ENCODE measurements around the gene METTL24.
"Not testable (repeated sequence)": the region's sequence is repeated elsewhere in the genome, so short reads cannot be mapped to it uniquely, and the experiment has no call there.

METTL24 gene

GRCh38 chr6:110239526-110240274 is 118.4 kb downstream of the METTL24 start:
- no peak overlapping the region for H3K4me3 ChIP-seq (ENCODE audit: low read length)
- no peak for DNase-seq (ENCODE audit: low read depth, low spot score)

DNA sequence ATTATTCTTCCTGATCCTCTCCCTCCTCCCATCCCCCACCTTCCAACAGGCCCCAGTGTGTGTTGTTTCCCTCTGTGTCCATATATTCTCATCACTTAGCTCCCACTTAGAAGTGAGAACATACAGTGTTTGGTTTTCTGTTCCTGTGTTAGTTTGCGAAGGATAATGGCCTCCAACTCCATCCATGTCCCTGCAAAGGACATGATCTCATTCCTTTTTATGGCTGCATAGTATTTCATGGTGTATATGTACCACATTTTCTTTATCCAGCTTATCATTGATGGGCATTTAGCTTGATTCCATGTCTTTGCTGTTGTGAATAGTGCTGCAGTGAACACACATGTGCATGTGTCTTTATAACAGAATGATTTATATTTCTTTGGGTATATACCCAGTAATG is 122.1 kb downstream of the METTL24 start:
- not testable (repeated sequence) for DNase-seq (ENCODE audit: low read depth, low spot score); H3K4me3 ChIP-seq (ENCODE audit: low read length)

- no peak overlapping the region for H3K4me3 ChIP-seq (ENCODE audit: low read length)
These were observed 124.3 kb downstream of the METTL24 start for GRCh38 chr6:110233770-110234374.

GRCh38 chr6:110232450-110232849 is 125.7 kb downstream of the METTL24 start:
- H3K4me3 ChIP-seq (ENCODE audit: low read length) = no peak overlapping the region
- no peak for DNase-seq (ENCODE audit: low read depth, low spot score)

More at GRCh38 chr6:110233770-110234374, 124.3 kb downstream of the METTL24 start:
- peak; percentile 39 for DNase-seq (ENCODE audit: low read depth, low spot score)

GRCh38 chr6:110226261-110226660 is 131.9 kb downstream of the METTL24 start:
- no peak overlapping the region for H3K4me3 ChIP-seq (ENCODE audit: low read length)
- DNase-seq (ENCODE audit: low read depth, low spot score) = no peak

GRCh38 chr6:110221738-110222137 is 136.4 kb downstream of the METTL24 start:
- no peak for DNase-seq (ENCODE audit: low read depth, low spot score)
- no peak overlapping the region for H3K4me3 ChIP-seq (ENCODE audit: low read length)

DNA sequence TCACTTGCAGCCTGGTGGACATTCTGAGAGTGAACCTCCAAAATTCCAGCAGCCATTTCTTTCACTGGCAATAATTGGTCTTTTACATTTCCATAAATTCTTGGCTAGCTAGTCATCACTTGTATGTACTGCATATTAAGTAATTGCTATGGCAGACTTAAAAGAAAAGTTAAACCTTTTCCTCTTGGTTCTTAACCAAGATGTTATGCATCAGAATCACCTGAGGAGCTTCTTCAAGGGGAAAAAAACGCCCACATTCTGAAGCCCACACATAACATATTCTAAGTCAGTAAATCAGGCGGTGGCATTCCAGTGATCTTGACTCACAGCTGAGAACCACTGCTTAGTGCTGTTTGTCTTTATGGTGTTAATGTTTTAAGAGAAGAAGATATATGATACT is 140.9 kb downstream of the METTL24 start:
- H3K4me3 ChIP-seq (ENCODE audit: low read length) = no peak overlapping the region
- DNase-seq (ENCODE audit: low read depth, low spot score) = no peak

DNA sequence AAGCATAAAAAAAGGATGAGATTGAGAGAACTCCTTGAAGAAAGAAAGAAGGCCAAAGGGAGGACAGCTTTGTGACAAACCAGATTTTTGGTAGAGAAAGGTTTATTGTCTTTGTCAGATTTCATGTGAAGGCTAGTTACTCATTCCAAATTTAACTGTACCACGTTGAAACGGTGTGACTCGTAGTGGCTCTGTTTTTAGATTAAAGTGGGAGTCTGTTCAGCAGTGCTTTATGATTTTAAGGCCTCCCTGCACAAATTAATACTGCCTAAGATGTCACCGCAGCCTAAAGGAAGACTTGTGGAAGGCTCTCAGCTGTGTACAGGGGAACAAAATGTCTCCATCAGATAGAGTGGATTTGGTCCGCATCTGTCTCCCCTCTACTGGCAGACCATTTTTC is 142.0 kb downstream of the METTL24 start:
- DNase-seq (ENCODE audit: low read depth, low spot score) = no peak
- H3K4me3 ChIP-seq (ENCODE audit: low read length) = no peak overlapping the region

- DNase-seq (ENCODE audit: low read depth, low spot score) = no peak
- H3K4me3 ChIP-seq (ENCODE audit: low read length) = no peak overlapping the region
These were observed 143.8 kb downstream of the METTL24 start for GRCh38 chr6:110214338-110214737.

- H3K4me3 ChIP-seq (ENCODE audit: low read length) = no peak overlapping the region
- DNase-seq (ENCODE audit: low read depth, low spot score) = no peak
These were observed 146.4 kb downstream of the METTL24 start for GRCh38 chr6:110211753-110212152.

- no peak for DNase-seq (ENCODE audit: low read depth, low spot score)
- no peak overlapping the region for H3K4me3 ChIP-seq (ENCODE audit: low read length)
These were observed 150.5 kb downstream of the METTL24 start for GRCh38 chr6:110207652-110208051.

GRCh38 chr6:110201151-110201884 is 156.8 kb downstream of the METTL24 start:
- DNase-seq (ENCODE audit: low read depth, low spot score) = no peak
- H3K4me3 ChIP-seq (ENCODE audit: low read length) = no peak overlapping the region

DNA sequence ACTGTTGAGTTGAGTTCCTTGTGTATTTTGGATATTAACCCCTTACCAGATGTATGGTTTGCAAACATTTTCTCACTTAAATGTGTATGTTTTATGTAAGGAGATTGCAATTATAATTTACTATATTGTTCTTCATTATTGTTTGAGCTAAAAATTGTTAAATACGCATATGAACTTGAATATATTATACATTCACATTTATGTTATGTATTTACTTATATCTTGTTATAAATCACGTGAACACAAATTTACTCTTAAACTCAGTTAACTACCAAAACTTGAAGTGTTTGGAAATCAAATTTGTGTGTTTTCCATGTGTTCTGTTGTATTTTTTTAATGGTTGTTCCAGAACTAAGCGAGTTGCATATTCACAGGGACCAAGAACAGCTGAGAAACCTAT is 159.6 kb downstream of the METTL24 start:
- H3K4me3 ChIP-seq (ENCODE audit: low read length) = no peak overlapping the region
- no peak for DNase-seq (ENCODE audit: low read depth, low spot score)

DNA sequence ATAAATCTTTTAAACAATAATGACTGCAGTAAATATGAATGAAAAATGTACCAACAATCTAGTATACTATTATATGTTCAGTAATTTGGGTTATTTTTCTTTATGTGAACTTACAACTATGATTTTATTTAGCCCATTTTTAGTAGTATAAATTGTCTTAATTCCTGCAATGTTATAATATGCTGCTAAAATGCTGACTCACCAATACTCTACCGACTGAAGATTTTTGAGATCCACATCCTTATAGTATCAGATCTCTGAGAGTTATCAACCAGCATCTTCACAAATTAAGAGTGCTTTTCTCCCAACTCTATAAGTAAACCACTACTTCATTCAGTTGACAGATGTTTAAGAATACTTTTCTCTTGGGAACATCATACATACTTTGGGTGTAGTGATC is 161.3 kb downstream of the METTL24 start:
- H3K4me3 ChIP-seq (ENCODE audit: low read length) = no peak overlapping the region
- no peak for DNase-seq (ENCODE audit: low read depth, low spot score)

- DNase-seq (ENCODE audit: low read depth, low spot score) = no peak
- no peak overlapping the region for H3K4me3 ChIP-seq (ENCODE audit: low read length)
These were observed 162.5 kb downstream of the METTL24 start for GRCh38 chr6:110195639-110196038.

All from Jurkat, Clone E6-1 (cell line).